Suppressor macrophage treated with lipopolysaccharide for 1 hour (primary cell): Measurements from ENCODE around the gene BICD2.

Experiments used
- DNase-seq, 3 donors: peaks; one replicate each; pipeline ENCODE4 v3.0.0-alpha.2; 2020 to 2022

The BICD2 gene

DNA sequence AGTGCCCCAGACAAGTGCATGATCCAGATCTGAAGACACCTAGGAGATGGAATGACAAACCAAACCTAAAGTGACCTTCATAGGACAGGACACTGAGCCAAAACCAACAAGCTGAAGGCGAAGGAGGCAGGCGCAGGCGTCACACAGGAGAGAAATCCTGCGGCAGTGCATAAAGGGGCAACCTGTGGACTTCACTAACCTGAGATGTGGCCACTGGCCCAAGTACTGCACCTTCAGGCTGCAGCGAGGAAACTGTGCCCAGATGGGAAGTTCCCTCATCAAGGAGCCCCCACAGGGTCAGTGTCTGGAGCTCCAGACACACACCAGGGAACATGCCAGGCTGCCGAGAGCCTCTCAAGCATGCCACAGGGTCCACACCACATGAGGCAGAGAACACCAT lies 98.4 kb downstream of the BICD2 start:
- DNase-seq = no peak

DNA sequence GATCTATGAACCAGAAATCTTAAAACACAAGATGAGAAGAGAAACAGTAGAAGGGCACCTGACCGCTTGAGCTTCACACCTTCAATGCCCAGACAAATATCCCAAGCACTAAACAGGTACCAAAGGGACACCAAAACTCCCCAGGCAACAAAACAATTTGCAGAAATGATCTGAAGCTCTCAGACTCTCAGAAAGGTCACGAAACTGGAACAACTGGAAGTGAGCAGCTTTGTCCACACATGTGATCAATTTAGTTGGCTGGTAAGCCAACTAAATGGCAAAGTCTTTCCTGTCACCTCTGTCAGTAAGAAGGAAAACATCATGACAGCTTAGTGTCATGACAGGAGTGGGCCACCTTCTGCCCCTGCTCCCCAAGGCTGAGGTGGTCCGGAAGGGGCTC lies 98.8 kb downstream of the BICD2 start:
- no peak for DNase-seq

DNA sequence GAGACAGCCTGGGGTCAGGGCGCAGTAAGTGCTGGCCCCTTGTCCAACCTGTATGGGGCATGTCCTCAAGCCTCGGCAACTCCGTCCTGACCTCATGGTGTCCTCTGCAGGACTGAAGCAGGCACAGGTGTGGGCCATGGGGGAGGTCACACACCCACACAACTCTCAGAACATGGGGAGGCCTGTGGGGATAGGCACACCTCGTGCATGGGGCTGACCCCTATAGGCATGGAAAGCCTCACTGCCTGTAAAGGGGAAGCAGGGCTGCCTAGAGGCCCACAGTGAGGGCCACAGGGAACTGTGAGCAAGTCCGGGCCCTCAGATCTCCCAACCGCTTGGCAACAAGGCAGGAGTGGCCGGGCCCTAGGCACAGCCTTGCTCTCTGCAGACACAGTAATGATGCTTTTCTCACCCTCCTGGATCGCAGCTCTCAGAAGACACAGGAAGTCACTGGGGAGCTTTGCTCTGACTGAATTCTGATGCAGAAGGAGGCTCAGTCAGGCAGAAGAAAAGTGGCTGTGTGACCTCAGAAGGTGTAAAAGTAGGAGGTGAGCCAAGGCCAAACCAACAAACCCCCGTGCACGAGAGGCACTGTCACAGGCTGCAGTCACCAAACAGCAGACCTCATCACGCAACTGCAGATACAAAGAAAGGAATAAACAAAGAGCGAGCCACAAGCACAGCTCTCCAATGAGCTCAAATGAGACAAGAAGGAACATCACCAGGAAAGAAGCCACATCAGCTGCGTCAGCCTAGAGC lies 100.1 kb downstream of the BICD2 start:
- no peak for DNase-seq

DNA sequence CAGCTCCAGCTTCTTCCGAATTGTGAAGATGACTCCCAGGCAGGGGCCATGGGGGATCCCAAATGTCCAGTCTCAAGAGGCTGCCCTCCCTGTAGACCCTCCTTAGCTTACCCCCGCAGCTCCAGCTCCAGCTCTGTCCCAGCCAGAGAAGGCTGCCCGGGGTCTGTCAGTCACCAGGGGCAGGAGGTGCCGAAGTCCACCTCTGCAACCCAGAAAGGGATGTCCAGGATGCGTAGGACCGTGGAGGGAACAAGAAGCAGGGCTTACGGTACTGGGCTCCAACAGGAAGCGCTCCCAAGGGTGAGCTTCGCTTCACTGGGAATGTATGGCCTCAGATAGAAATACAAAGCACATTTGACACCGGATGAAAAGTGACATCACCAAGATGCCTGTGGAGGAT lies 100.7 kb downstream of the BICD2 start:
- DNase-seq = no peak

DNA sequence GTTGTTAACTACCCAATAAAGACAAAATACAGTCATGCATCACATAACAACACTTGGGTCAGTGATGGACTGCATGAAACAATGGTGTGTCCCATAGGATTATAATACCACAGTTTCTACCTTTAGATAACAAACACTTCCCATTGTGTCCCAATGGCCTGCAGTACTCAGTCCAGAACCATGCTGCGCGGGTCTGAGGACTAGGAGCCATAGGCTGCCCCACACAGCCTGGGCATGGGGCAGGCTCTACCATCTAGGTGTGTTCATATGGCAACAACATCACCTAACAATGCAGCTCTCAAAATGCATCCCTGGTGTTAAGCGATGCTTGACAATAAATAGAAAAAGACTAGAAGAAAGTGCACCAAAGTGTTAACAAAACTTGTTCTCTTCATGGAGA lies 101.5 kb downstream of the BICD2 start:
- DNase-seq = no peak

DNA sequence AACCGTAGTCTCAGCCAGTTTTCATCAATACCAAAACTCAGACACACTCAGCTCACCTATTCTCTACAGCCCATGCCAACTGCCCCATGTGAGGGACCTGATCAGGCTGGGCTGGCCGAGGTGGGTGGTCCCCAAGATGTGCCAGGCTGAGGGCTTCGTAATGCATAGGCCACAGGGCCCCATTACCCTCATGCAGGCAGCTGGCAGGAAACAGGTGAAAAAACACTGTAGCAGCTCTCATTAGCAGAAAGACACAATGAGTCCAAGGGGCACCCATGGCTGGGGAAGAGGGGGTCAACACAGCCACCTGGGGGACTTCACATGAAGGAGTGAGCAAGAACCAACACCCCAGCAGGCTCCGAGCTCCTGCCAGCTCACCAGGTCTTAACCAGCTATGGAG lies 102.9 kb downstream of the BICD2 start:
- DNase-seq = no peak
